CD4-positive, alpha-beta T cell treated with Interferon gamma for 1 hour (primary cell): ENCODE measurements around the gene KLHL30.
A peak's percentile ranks its signal among the peaks of the same experiment; 100 is the strongest.

Experiments used
- DNase-seq: peaks from one replicate; pipeline ENCODE4 v3.0.0-alpha.2; 2020

The KLHL30 gene

GRCh38 chr2:238138331-238139195 lies at the start of gene KLHL30:
KLHL30 (plus strand) TSS chr2:238138668; CDS start chr2:238140755, 2,087 bp downstream.
- DNase-seq = no peak

GRCh38 chr2:238090887-238091286 lies 47.6 kb upstream of the KLHL30 start:
- no peak for DNase-seq

- DNase-seq = no peak
These were observed 46.9 kb upstream of the KLHL30 start for GRCh38 chr2:238091436-238092060.

GRCh38 chr2:238092486-238093035 lies 45.9 kb upstream of the KLHL30 start:
- DNase-seq = no peak

- DNase-seq = no peak
These were observed 45.0 kb upstream of the KLHL30 start for GRCh38 chr2:238093181-238094140.

- DNase-seq = no peak
These were observed 43.9 kb upstream of the KLHL30 start for GRCh38 chr2:238094438-238095022.

- no peak for DNase-seq
These were observed 43.3 kb upstream of the KLHL30 start for GRCh38 chr2:238095143-238095542.

- no peak for DNase-seq
These were observed 42.0 kb upstream of the KLHL30 start for GRCh38 chr2:238096311-238097011.

- DNase-seq = no peak
These were observed 41.1 kb upstream of the KLHL30 start for GRCh38 chr2:238097201-238097987.

- peak; percentile 44 for DNase-seq
These were observed 40.2 kb upstream of the KLHL30 start for GRCh38 chr2:238097988-238098871.

GRCh38 chr2:238098901-238099713 lies 39.4 kb upstream of the KLHL30 start:
- no peak for DNase-seq

GRCh38 chr2:238099714-238100048 lies 38.8 kb upstream of the KLHL30 start:
- no peak for DNase-seq

GRCh38 chr2:238100049-238100820 lies 38.2 kb upstream of the KLHL30 start, which contains the start of gene ESPNL:
ESPNL (plus strand) TSS chr2:238100340; CDS start chr2:238100420, 80 bp downstream.
- DNase-seq = no peak

GRCh38 chr2:238100821-238101771 lies 37.4 kb upstream of the KLHL30 start:
- no peak for DNase-seq

- DNase-seq = no peak
These were observed 36.3 kb upstream of the KLHL30 start for GRCh38 chr2:238101891-238102841.

- no peak for DNase-seq
These were observed 35.6 kb upstream of the KLHL30 start for GRCh38 chr2:238102865-238103264.
